Hepatocyte (in vitro differentiated cells): ENCODE results near the gene KLK11.

Source experiments
- EZH2phosphoT487 ChIP-seq: fragments of 200-600 bp; sonication (generic); IDR thresholded peaks from one replicate; pipeline ENCODE4 v1.6.1; 2018; ENCODE audit warnings: antibody characterized with exemption, mild to moderate bottlenecking, low read depth, moderate library complexity; ENCODE audit not compliant: unreplicated experiment, severe bottlenecking
- TF ChIP-seq, protein P1 (sequence below): fragments of 200-600 bp; sonication (generic); IDR thresholded peaks from 2 replicates; pipeline ENCODE4 v1.5.1; 2016; ENCODE audit warnings: antibody characterized with exemption, mild to moderate bottlenecking; ENCODE audit not compliant: poor library complexity

DNA sequence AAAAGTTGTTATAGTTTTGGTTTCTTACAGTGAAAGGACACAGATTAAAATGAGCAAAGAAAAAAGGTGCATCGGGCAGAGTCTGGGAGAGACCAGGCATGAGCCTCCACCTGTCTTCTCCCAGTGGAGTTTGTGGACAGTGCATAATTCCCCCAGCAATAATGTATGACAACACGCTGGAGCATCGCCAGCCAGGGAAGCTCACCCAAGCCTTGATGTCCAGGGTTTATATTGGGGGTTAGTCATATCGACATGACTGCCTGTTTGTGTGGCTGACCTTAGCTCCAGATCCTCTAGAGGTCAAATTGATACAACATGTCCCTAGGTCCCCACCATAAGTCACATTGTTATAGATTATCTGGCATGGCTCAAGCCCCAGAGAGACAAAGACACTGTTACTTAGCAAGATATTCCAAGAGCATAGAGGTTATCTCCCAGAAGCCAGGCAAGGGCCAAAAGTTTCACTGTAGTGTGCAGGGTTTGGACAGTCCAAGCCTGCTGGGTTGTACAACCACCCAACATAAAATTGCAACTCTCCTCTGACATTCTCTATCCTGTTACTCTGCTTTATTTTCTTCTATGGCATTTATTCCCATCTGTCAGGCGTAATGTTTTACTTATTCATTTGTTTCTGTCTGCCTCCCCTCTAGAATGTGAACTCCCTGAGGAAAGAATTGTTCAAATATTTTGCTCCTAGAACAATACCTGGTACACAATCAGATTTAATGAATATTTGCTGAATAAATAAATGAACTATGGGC lies 44.1 kb upstream of the KLK11 start:
- TF ChIP-seq, protein P1, sequence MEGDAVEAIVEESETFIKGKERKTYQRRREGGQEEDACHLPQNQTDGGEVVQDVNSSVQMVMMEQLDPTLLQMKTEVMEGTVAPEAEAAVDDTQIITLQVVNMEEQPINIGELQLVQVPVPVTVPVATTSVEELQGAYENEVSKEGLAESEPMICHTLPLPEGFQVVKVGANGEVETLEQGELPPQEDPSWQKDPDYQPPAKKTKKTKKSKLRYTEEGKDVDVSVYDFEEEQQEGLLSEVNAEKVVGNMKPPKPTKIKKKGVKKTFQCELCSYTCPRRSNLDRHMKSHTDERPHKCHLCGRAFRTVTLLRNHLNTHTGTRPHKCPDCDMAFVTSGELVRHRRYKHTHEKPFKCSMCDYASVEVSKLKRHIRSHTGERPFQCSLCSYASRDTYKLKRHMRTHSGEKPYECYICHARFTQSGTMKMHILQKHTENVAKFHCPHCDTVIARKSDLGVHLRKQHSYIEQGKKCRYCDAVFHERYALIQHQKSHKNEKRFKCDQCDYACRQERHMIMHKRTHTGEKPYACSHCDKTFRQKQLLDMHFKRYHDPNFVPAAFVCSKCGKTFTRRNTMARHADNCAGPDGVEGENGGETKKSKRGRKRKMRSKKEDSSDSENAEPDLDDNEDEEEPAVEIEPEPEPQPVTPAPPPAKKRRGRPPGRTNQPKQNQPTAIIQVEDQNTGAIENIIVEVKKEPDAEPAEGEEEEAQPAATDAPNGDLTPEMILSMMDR, result no peak
- TF ChIP-seq EZH2phosphoT487, result no peak
